Stimulated activated CD8-positive, alpha-beta memory T cell treated with anti-CD3 and anti-CD28 coated beads, Interleukin-15, amount 100 ng/mL, for 48 hours (primary cell): Measurements from ENCODE around the gene LALBA.
"Not testable (repeated sequence)": the region's sequence is repeated elsewhere in the genome, so short reads cannot be mapped to it uniquely, and the experiment has no call there.

Experiments
- DNase-seq, 2 donors: peaks; one replicate each; pipeline ENCODE4 v3.0.0-alpha.2; 2020; ENCODE audit warnings: low read depth in 2 of 2

The LALBA gene

GRCh38 chr12:48532601-48533000 lies 37.2 kb downstream of the LALBA start:
- DNase-seq = no peak

DNA sequence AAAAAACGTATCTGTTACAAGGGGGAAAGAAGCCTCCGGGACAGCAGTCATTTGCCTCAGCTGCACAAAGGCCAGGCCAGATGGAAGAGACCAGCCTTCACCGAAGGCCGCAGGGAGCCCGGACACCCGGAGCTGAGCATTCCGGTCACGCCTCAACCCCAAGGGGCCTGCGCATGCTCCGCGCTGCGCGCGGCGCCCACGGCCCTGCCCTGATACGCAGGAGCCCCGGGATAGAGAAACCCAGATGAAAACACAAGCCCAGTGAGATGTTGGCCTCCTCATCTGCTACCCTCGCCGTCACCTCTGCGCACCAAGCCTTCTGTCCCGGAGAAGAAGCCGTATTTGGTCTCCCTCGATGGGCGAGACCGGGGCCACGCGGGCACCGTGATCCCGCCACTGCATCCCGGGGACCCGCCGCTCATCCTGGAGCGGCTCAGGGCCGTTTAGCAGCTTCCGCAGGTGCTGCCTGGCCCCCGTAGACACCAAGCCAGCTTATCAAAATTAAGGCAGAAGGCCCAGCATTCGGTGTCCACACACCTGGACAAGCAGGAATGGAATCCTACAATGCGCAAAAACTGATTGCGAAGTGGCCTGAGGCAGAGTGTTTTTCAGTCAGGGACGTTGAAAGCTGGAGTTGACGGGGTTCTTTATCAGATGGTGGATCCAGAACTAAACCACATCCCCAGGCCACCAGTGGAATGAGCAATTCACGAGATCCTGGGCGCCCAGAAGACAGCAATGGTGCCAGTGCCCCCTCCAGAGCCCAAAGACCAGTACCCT lies 41.8 kb downstream of the LALBA start:
- DNase-seq = no peak

GRCh38 chr12:48525332-48525731 lies 44.5 kb downstream of the LALBA start, which contains the start of gene OR8S1:
Gene OR8S1, plus strand, starts transcription at chr12:48525632. Its CDS starts 0 bp downstream, at chr12:48525632.
- no peak for DNase-seq

DNA sequence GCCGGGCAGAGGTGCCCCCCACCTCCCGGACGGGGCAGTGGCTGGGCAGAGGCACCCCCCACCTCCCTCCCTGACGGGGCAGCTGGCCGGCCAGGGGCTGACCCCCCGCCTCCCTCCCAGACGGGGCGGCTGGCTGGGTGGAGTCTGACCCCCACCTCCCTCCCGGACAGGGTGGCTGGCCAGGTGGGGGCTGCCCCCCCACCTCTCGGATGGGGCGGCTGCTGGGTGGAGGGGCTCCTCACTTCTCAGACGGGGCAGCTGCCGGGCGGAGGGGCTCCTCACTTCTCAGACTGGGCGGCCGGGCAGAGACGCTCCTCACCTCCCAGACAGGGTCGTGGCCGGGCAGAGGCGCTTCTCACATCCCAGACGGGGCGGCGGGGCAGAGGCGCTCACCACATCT lies 49.5 kb downstream of the LALBA start:
- not testable (repeated sequence) for DNase-seq
